ENCODE measurements around the gene RIN3.

The RIN3 gene

DNA sequence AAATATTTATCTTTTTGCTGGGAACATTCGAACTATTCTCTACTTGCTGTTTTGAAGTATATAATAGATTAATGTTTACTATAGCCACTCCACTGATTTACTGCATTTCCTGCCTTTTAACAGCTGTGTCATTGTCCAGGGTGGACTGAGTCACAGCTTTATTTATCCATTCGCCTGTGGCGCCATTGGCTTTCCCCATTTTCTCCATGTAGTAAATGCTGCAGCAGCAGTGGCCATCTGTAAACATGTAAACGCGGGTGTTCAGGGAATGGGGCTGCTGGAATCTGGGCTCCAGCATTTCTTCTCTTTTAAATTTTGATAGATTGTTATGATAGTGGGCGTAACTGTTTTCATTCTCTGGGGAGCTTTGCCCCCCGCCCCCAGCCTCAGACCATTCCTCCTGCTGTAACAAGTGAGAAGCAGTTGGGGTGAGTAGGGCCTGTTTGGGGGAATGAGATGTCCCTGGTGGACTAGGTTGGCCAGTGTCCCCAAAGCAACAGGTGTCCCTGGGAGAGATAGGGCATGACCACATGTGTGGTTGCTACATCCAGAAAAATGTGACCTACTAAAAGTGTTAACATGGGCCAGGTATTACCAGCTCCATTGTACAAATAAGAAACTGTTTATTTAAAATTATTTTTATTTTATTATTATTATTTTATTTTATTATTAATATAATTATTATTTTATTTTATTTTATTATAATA is 32.9 kb downstream of the RIN3 start:
- no peak overlapping the region for H3K23ac ChIP-seq (ENCODE audit: low read length)
- no peak overlapping the region for H2BK5ac ChIP-seq (ENCODE audit: low read length)
- no peaks in the 10 kb centered on the region for H3K27me3 ChIP-seq (ENCODE audit: insufficient read depth, low read length, poor library complexity)
- H3K4me2 ChIP-seq (ENCODE audit: low read length): no peak overlapping the region
- H3K4ac ChIP-seq (ENCODE audit: low read depth, low read length): no peak overlapping the region
- H2BK120ac ChIP-seq (ENCODE audit: low read depth, low read length): no peak overlapping the region
- no peak overlapping the region for H3K4me3 ChIP-seq (ENCODE audit: low read length)
- no peak for DNase-seq
- no peak overlapping the region for H3K27ac ChIP-seq (ENCODE audit: low read depth, low read length)
- H3K79me1 ChIP-seq (ENCODE audit: low read length): no peaks in the 10 kb centered on the region
- H3K56ac ChIP-seq (ENCODE audit: low read length): no peak overlapping the region
- H4K5ac ChIP-seq (ENCODE audit: low read length): no peak overlapping the region
- no peak overlapping the region for H4K8ac ChIP-seq (ENCODE audit: low read depth, low read length)
- H2BK15ac ChIP-seq (replicated peaks; ENCODE audit: low read depth): no peak overlapping the region
- H3K9ac ChIP-seq (ENCODE audit: low read length): no peak overlapping the region
- no peak overlapping the region for H2AK5ac ChIP-seq (ENCODE audit: low read length)
- no CpG with 5 or more reads among the region's 7 CpGs for WGBS (ENCODE audit: extremely low coverage, insufficient coverage, low lambda C conversion rate)
- no peaks in the 10 kb centered on the region for H3K36me3 ChIP-seq (ENCODE audit: control insufficient read depth, insufficient read depth, low read length)
- H3K4me1 ChIP-seq (ENCODE audit: control insufficient read depth, low read depth, low read length): no peaks in the 10 kb centered on the region
- H3K18ac ChIP-seq (ENCODE audit: low read length): no peak overlapping the region
- H3K79me2 ChIP-seq (ENCODE audit: control insufficient read depth, insufficient read depth, low read length): no peaks in the 10 kb centered on the region

- Histone ChIP-seq H2AK5ac (ENCODE audit: low read length) (no peak overlapping the region), H3K4me2 (ENCODE audit: low read length) (no peak overlapping the region), H4K5ac (ENCODE audit: low read length) (no peak overlapping the region), H3K18ac (ENCODE audit: low read length) (no peak overlapping the region), H3K4ac (ENCODE audit: low read depth, low read length) (no peak overlapping the region), H2BK15ac (replicated peaks; ENCODE audit: low read depth) (no peak overlapping the region), H3K79me2 (ENCODE audit: control insufficient read depth, insufficient read depth, low read length) (no peaks in the 10 kb centered on the region), H3K79me1 (ENCODE audit: low read length) (no peaks in the 10 kb centered on the region), H3K36me3 (ENCODE audit: control insufficient read depth, insufficient read depth, low read length) (no peaks in the 10 kb centered on the region), H3K4me1 (ENCODE audit: control insufficient read depth, low read depth, low read length) (no peaks in the 10 kb centered on the region), H2BK120ac (ENCODE audit: low read depth, low read length) (no peak overlapping the region), H3K27me3 (ENCODE audit: insufficient read depth, low read length, poor library complexity) (no peaks in the 10 kb centered on the region), H3K4me3 (ENCODE audit: low read length) (no peak overlapping the region), H4K8ac (ENCODE audit: low read depth, low read length) (no peak overlapping the region), H3K23ac (ENCODE audit: low read length) (no peak overlapping the region), H3K9ac (ENCODE audit: low read length) (no peak overlapping the region), H2BK5ac (ENCODE audit: low read length) (no peak overlapping the region), H3K56ac (ENCODE audit: low read length) (no peak overlapping the region), H3K27ac (ENCODE audit: low read depth, low read length) (no peak overlapping the region)
- DNase-seq: no peak
- no CpG with 5 or more reads among the region's 17 CpGs for WGBS (ENCODE audit: extremely low coverage, insufficient coverage, low lambda C conversion rate)
Observed at GRCh38 chr14:92549105-92549858, 35.7 kb downstream of the RIN3 start.

GRCh38 chr14:92549859-92550230 is 36.3 kb downstream of the RIN3 start:
- no peak overlapping the region for H4K8ac ChIP-seq (ENCODE audit: low read depth, low read length)
- no peak overlapping the region for H3K23ac ChIP-seq (ENCODE audit: low read length)
- no peak overlapping the region for H3K4ac ChIP-seq (ENCODE audit: low read depth, low read length)
- H3K56ac ChIP-seq (ENCODE audit: low read length): no peak overlapping the region
- no peaks in the 10 kb centered on the region for H3K36me3 ChIP-seq (ENCODE audit: control insufficient read depth, insufficient read depth, low read length)
- H3K4me2 ChIP-seq (ENCODE audit: low read length): no peak overlapping the region
- no peaks in the 10 kb centered on the region for H3K4me1 ChIP-seq (ENCODE audit: control insufficient read depth, low read depth, low read length)
- no CpG with 5 or more reads among the region's 7 CpGs for WGBS (ENCODE audit: extremely low coverage, insufficient coverage, low lambda C conversion rate)
- no peak overlapping the region for H3K4me3 ChIP-seq (ENCODE audit: low read length)
- H3K79me1 ChIP-seq (ENCODE audit: low read length): no peaks in the 10 kb centered on the region
- no peak overlapping the region for H2BK120ac ChIP-seq (ENCODE audit: low read depth, low read length)
- H2BK15ac ChIP-seq (replicated peaks; ENCODE audit: low read depth): no peak overlapping the region
- H4K5ac ChIP-seq (ENCODE audit: low read length): no peak overlapping the region
- no peak for DNase-seq
- H3K9ac ChIP-seq (ENCODE audit: low read length): no peak overlapping the region
- H2BK5ac ChIP-seq (ENCODE audit: low read length): no peak overlapping the region
- H3K18ac ChIP-seq (ENCODE audit: low read length): no peak overlapping the region
- H3K27ac ChIP-seq (ENCODE audit: low read depth, low read length): no peak overlapping the region
- no peaks in the 10 kb centered on the region for H3K27me3 ChIP-seq (ENCODE audit: insufficient read depth, low read length, poor library complexity)
- no peak overlapping the region for H2AK5ac ChIP-seq (ENCODE audit: low read length)
- no peaks in the 10 kb centered on the region for H3K79me2 ChIP-seq (ENCODE audit: control insufficient read depth, insufficient read depth, low read length)

DNA sequence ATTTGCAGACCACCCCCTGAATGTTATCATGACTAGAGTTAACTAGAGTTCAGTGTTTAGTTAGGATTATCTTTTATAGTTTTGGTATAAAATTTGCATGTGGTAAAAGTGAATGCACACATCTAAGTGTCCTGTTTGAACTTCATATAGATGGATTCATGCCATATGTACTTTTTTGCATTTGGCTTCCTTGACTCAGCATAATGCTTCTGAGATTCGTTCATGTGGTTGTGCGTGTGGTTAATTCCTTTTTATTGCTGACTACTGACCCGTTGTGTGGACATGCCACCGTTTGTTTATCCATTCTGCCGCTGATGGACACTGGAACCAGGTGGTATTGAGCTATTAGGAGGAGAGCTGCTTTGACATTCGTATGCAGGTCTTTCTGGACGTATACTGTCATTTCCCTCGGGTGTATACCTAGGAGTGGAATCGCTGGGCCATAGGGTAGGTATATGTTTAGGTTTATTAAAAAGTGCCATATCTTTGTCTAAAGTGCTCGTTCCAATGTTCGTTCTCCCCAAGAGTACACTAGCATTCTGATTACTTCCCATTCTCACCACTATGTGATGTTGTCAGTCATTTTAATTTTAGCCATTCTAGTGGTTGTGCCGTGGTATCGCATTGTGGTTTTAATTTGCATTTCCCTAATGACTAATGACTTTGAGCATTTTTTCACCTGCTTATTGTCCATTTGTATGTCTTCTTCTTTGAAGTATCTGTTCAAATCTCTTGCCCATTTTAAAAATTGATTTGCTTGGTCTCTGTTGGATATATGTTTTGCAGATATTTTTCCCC is 37.7 kb downstream of the RIN3 start:
- no peak overlapping the region for H2BK120ac ChIP-seq (ENCODE audit: low read depth, low read length)

GRCh38 chr14:92552066-92552465 is 38.5 kb downstream of the RIN3 start:
- no peak overlapping the region for H3K18ac ChIP-seq (ENCODE audit: low read length)
- no peak overlapping the region for H2BK5ac ChIP-seq (ENCODE audit: low read length)
- H3K27me3 ChIP-seq (ENCODE audit: insufficient read depth, low read length, poor library complexity): no peaks in the 10 kb centered on the region
- no peak overlapping the region for H4K8ac ChIP-seq (ENCODE audit: low read depth, low read length)
- no peak overlapping the region for H3K4me3 ChIP-seq (ENCODE audit: low read length)
- H3K27ac ChIP-seq (ENCODE audit: low read depth, low read length): no peak overlapping the region
- H3K9ac ChIP-seq (ENCODE audit: low read length): no peak overlapping the region
- H3K79me2 ChIP-seq (ENCODE audit: control insufficient read depth, insufficient read depth, low read length): no peaks in the 10 kb centered on the region
- H2AK5ac ChIP-seq (ENCODE audit: low read length): no peak overlapping the region
- WGBS (ENCODE audit: extremely low coverage, insufficient coverage, low lambda C conversion rate): no CpG with 5 or more reads among the region's 4 CpGs
- H3K56ac ChIP-seq (ENCODE audit: low read length): no peak overlapping the region
- no peak overlapping the region for H3K23ac ChIP-seq (ENCODE audit: low read length)
- H2BK15ac ChIP-seq (replicated peaks; ENCODE audit: low read depth): no peak overlapping the region
- H3K4me2 ChIP-seq (ENCODE audit: low read length): no peak overlapping the region
- H3K4me1 ChIP-seq (ENCODE audit: control insufficient read depth, low read depth, low read length): no peaks in the 10 kb centered on the region
- H3K79me1 ChIP-seq (ENCODE audit: low read length): no peaks in the 10 kb centered on the region
- no peak for DNase-seq
- no peaks in the 10 kb centered on the region for H3K36me3 ChIP-seq (ENCODE audit: control insufficient read depth, insufficient read depth, low read length)
- no peak overlapping the region for H4K5ac ChIP-seq (ENCODE audit: low read length)
- no peak overlapping the region for H2BK120ac ChIP-seq (ENCODE audit: low read depth, low read length)
- no peak overlapping the region for H3K4ac ChIP-seq (ENCODE audit: low read depth, low read length)

More for the DNA sequence above, 37.7 kb downstream of the RIN3 start:
- Histone ChIP-seq H3K23ac (ENCODE audit: low read length) (no peak overlapping the region), H3K27ac (ENCODE audit: low read depth, low read length) (no peak overlapping the region), H3K4me3 (ENCODE audit: low read length) (no peak overlapping the region), H3K79me2 (ENCODE audit: control insufficient read depth, insufficient read depth, low read length) (no peaks in the 10 kb centered on the region), H3K4ac (ENCODE audit: low read depth, low read length) (no peak overlapping the region), H2BK15ac (replicated peaks; ENCODE audit: low read depth) (no peak overlapping the region), H3K4me1 (ENCODE audit: control insufficient read depth, low read depth, low read length) (no peaks in the 10 kb centered on the region), H3K79me1 (ENCODE audit: low read length) (no peaks in the 10 kb centered on the region), H3K36me3 (ENCODE audit: control insufficient read depth, insufficient read depth, low read length) (no peaks in the 10 kb centered on the region), H3K56ac (ENCODE audit: low read length) (no peak overlapping the region), H2BK5ac (ENCODE audit: low read length) (no peak overlapping the region), H3K27me3 (ENCODE audit: insufficient read depth, low read length, poor library complexity) (no peaks in the 10 kb centered on the region), H3K18ac (ENCODE audit: low read length) (no peak overlapping the region), H4K8ac (ENCODE audit: low read depth, low read length) (no peak overlapping the region), H3K9ac (ENCODE audit: low read length) (no peak overlapping the region), H3K4me2 (ENCODE audit: low read length) (no peak overlapping the region), H4K5ac (ENCODE audit: low read length) (no peak overlapping the region), H2AK5ac (ENCODE audit: low read length) (no peak overlapping the region)
- DNase-seq: no peak
- whole genome bisulfite sequencing (ENCODE audit: extremely low coverage, insufficient coverage, low lambda C conversion rate): no CpG with 5 or more reads among the region's 13 CpGs

Measured in mesendoderm (in vitro differentiated cells).